Fibroblast of skin of right biceps (primary cell): ENCODE data around the gene GSTM4.
A peak's percentile ranks its signal among the peaks of the same experiment; 100 is the strongest.
"Not testable (repeated sequence)": the region's sequence is repeated elsewhere in the genome, so short reads cannot be mapped to it uniquely, and the experiment has no call there.

Experiments used
- DNase-seq: peaks from one replicate; pipeline ENCODE4 v3.0.0-alpha.2; 2013

The GSTM4 gene

GRCh38 chr1:109669246-109669948 lies 13.5 kb downstream of the GSTM4 start:
- DNase-seq: no peak

DNA sequence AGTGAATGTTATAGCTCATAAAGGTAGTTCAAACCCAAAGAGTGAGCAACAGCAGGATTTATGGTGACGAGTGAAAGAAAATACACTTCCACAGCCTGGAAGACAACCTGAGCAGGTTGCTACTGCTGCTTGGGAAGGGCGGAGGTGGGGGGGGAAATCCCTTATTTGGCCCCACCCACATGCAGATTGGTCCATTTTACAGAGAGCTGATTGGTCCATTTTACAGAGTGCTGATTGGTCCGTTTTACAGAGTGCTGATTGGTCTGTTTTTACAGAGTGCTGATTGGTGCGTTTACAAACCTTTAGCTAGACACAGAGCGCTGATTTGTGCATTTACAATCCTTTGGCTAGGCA lies 14.0 kb downstream of the GSTM4 start:
- not testable (repeated sequence) for DNase-seq

DNA sequence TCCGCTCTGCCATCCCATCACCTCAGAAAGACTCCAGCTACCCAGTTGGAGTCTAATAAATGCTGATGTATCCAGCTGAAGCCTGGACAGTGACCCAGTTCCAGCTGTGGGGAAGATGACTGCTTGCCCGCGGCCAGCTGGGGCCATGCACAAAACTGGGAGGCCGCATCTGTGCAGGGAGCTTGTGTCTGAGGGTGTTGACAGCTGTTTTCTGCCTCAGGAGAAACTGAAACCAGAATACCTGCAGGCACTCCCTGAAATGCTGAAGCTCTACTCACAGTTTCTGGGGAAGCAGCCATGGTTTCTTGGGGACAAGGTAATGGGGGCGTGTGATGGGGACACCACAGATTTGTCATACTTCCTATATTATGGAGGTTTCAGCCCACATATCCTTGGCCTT lies 15.2 kb downstream of the GSTM4 start:
- DNase-seq: no peak

DNA sequence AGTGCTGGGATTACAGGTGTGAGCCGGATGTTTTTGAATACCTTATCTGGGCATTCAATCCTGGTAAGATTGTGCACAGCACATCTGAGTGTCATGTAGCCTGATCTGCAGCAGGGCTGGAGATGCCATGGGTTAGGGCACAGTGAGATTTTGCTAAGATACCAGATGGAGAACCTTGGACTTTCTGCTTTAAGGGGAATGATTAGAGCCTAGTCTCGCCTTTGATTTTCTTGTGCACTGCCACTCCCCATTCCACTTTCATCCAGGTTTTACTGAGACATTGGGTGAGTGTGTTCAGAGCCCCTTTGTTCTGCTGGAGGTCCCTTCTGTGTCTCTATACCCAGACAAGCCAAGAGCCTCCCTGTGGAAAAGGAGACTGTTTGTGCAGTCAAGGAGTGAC lies 18.0 kb downstream of the GSTM4 start:
- not testable (repeated sequence) for DNase-seq

GRCh38 chr1:109676683-109677381 lies 20.9 kb downstream of the GSTM4 start:
- not testable (repeated sequence) for DNase-seq

GRCh38 chr1:109677459-109677858 lies 21.6 kb downstream of the GSTM4 start:
- DNase-seq: no peak

- not testable (repeated sequence) for DNase-seq
Measured at GRCh38 chr1:109678637-109679036, 22.7 kb downstream of the GSTM4 start.

- not testable (repeated sequence) for DNase-seq
Measured at GRCh38 chr1:109684777-109685176, 28.9 kb downstream of the GSTM4 start.

GRCh38 chr1:109685399-109685798 lies 29.5 kb downstream of the GSTM4 start:
- not testable (repeated sequence) for DNase-seq

DNA sequence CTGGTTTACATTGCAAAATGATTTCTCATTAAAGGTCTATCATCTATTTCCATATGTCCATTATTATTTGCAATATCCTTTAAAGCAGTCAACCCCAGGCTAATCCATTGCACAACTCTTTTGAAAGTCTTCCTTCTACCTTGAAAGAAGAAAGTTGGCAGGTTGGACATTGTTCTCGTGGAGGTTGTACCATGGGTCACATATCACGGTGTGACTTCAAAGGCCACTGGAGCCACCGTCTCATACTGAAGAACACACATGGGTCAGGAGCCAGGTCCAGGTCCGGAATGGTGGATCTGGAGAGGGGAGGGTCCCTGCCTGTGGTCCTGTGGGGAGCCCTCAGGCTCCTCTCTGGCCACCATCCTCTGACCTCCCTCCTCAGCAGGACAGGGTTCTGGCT lies 30.0 kb downstream of the GSTM4 start:
- DNase-seq: not testable (repeated sequence)

GRCh38 chr1:109687109-109687508 lies 31.2 kb downstream of the GSTM4 start:
- not testable (repeated sequence) for DNase-seq

DNA sequence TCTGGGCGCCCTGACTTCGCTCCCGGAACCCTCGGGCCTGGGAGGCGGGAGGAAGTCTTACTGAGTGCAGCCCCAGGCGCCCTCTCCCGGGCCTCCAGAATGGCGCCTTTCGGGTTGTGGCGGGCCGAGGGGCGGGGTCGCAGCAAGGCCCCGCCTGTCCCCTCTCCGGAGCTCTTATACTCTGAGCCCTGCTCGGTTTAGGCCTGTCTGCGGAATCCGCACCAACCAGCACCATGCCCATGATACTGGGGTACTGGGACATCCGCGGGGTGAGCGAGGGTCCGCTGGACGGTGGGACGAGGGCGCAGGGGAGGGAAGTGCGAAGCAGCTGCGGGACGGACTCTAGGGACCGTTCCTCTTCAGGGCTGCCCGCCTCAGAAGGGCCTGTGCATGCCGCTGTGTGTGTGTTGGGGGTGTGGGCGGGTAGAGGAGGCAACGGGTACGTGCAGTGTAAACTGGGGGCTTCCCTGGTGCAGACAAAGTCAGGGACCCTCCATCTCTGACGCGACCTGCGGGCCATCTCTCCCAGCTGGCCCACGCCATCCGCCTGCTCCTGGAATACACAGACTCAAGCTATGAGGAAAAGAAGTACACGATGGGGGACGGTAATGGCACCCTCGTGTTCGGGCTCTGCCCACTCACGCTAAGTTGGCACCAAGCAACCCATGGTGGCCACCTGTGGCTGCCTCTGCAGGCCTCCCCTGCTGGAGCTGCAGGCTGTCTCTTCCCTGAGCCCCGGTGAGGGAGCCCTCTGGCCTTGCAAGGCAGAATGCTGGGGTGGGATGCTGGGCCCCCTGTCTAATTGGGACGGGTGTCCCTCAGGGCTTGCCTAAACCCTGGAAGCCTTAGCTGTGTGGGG lies 32.0 kb downstream of the GSTM4 start, which contains the start of gene GSTM1:
Gene GSTM1 (plus strand): TSS at position 177 of the 859 bp plus-strand sequence. CDS start 57 bp downstream, at position 234.
- peak; percentile 80 for DNase-seq

- DNase-seq: no peak
Measured at GRCh38 chr1:109689844-109690405, 34.0 kb downstream of the GSTM4 start.

GRCh38 chr1:109691759-109692158 lies 35.9 kb downstream of the GSTM4 start:
- DNase-seq: no peak

DNA sequence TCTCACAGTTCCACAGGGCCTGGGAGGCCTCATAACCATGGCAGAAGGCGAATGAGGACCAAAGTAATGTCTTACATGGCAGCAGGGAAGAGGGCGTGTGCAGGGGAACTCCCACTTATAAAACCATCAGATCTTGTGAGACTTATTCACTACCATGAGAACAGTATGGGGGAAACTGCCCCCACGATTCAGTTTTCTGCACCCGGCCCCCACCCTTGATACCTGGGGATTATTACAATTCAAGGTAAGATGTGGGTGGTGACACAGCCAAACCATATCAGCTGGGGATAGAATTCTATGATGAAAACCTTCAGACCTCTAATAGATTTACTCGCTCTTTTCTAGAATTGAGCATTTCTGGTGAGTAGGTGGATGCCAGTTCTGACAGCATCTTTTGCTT lies 38.5 kb downstream of the GSTM4 start:
- DNase-seq: not testable (repeated sequence)

DNA sequence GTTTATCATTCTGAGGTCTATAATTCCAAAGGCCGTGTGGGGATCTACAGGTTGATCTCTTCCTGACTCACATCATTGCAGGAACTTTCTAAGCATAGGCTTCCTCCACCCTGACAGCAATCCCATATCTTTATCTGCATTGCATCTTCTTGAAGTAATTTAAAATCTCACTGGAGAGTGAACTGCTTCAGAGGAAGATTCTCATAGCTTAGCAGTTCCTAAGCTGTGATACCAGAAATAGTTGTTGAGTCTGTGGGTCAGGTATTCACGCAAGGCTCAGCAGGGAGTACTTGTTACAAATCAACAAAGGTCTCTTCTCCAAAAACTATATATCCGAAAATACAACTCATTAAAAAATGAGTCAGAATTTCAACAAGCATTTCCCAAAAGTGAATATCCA lies 39.2 kb downstream of the GSTM4 start:
- DNase-seq: not testable (repeated sequence)

- no peak for DNase-seq
Measured at GRCh38 chr1:109697066-109697465, 41.2 kb downstream of the GSTM4 start.

DNA sequence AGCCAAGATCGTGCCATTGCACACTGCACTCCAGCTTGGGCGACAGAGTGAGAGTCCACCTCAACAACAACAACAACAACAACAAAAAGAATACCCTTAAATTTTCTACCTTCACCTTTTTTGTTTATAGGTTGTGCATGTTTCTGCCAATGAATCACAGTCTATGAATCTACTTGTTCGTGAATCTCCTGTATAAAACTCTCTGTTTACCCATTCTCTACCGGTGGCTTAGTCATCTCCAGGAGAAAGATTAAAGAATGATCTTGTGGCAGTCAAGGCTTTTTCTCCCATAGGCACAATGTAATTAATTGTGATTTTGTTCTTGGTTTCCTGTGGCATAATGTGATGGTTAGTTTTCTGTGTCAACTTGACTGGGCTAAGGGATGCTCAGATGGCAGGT lies 42.0 kb downstream of the GSTM4 start:
- not testable (repeated sequence) for DNase-seq

DNA sequence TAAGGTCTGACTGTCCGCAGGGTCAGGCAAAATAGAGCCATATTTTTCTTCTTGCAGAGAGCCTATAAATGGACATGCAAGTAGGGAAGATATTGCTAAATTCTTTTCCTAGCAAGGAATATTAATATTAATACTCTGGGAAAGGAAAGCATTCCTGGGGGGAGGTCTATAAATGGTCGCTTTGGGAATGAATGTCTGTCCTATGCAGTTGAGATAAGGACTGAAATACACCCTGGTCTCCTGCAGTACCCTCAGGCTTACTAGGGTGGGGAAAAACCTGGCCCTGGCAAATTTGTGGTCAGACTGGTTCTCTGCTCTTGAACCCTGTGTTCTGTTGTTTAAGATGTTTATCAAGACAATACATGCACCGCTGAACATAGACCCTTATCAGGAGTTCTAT lies 47.0 kb downstream of the GSTM4 start:
- DNase-seq: not testable (repeated sequence)

DNA sequence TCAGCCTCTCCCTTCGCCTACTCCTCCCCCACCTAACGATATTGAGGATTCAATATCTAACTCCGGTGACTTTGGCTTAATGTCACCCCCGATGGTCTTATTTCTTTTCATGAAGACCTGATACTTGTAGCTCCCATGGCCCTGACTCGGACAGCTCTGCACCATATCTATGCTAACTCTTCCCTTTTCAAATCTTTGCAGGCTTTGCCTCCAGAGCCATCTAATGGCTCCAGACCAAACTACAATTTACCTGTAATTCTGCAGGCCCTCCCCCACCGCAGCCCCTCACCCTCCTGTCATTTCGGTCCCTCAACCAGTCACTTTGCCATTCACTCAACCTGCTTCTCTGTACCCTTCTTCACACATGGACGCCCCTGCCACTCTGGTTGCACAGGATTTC lies 48.3 kb downstream of the GSTM4 start:
- no peak for DNase-seq

- no peak for DNase-seq
Measured at GRCh38 chr1:109705411-109705810, 49.5 kb downstream of the GSTM4 start.

DNA sequence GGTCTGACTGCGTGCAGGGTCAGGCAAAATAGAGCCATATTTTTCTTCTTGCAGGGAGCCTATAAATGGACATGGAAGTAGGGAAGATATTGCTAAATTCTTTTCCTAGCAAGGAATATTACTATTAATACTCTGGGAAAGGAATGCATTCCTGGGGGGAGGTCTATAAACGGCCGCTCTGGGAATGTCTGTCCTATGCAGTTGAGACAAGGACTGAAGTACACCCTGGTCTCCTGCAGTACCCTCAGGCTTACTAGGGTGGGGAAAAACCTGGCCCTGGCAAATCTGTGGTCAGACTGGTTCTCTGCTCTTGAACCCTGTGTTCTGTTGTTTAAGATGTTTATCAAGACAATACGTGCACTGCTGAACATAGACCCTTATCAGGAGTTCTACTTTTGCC lies 53.0 kb downstream of the GSTM4 start:
- not testable (repeated sequence) for DNase-seq

DNA sequence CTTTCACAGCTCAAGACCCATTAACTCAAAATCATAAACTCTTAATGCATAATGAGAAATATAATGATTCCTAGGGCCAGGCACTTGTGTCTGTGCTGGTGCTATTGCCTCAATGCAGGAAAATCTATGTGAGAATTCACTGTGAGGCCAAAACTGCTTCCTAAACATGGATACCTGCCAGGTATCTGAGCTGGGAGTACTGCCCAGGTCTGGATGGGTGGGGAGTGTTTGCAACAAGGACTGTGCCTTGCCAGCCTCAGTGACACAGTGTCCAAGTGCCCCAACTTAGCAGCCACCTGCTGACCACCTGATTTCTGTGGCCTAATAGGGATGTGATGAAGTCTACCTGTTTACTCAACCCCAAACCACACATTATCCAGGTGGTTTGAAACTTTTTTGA lies 53.9 kb downstream of the GSTM4 start:
- not testable (repeated sequence) for DNase-seq
